Measurements from ENCODE around the gene TMEM243. TPM values are rescaled to one million over a fixed set of nuclear protein-coding genes. Genes with fewer than 3 reads are reported as not detected.

Gene TMEM243
- total and polyA plus RNA-seq, 2 of the 13 experiments (the other 11 are each of a cell fraction or from before 2014, with no cell fraction given) = 25.1 to 31.2 TPM

DNA sequence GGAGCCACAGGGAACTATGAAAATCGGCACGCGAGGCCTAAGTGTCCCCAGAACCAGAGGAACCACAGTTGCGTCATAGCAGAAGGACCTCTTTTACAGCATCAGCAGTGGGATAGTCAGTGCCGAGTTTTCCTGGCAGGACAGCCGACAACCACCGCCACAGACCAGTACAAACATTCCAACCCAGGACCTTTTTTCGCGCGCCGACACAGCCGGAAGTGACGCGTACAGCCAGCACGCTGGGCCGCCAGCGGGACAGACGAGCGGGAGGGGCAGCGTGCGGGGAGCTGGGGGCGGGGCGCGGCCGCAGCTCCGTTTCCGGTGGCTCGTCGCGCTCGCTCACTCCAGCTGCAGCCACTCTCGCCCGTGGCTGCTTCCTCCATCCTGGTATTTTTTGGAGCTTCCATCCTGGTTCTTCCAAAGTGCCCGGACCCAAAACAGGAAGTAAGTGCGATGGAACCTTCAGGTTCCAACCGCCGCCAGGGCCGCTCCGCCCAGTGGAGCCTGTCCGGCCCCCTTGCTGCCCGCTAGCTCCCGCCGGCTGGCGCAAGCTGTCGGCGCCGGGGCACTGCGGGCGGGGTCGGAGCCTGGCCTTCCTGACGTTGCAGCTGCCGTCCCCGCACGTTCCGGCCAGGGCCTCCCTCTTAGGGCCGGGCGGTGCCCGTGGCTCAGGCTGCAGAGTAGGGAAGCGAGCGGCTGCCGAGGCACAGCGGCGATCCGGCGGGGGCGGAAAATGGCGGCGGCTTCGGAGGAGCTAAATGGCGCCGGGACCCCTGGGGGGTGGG is 67.2 kb downstream of the TMEM243 start, which contains the start of gene DMTF1 (continued):
- TF ChIP-seq SNAI1 (CRISPR knock-in tag; IDR thresholded peaks at IDR 0.05; ENCODE audit: borderline replicate concordance) = peak; percentile 56
- TF ChIP-seq CCDC6 (CRISPR knock-in tag; IDR thresholded peaks at IDR 0.05) = peak; percentile 87; the same call in 1 of the 2 replicates
- no peak for TF ChIP-seq MAFK (conservative IDR thresholded peaks at IDR 0.05 in 1 of 2, IDR thresholded peaks at IDR 0.05 in 1 of 2; ENCODE audit: low read length in 2 of 2)
- peak; percentile 88 for TF ChIP-seq POLR2AphosphoS5 (IDR thresholded peaks at IDR 0.05; ENCODE audit: low read depth, low read length)
- TF ChIP-seq SRSF1 (optimal IDR thresholded peaks at IDR 0.05; ENCODE audit: low read depth, low read length) = peak; percentile 64
- TF ChIP-seq AKAP8 (CRISPR knock-in tag; IDR thresholded peaks at IDR 0.05) = no peak
- TF ChIP-seq, protein P1, sequence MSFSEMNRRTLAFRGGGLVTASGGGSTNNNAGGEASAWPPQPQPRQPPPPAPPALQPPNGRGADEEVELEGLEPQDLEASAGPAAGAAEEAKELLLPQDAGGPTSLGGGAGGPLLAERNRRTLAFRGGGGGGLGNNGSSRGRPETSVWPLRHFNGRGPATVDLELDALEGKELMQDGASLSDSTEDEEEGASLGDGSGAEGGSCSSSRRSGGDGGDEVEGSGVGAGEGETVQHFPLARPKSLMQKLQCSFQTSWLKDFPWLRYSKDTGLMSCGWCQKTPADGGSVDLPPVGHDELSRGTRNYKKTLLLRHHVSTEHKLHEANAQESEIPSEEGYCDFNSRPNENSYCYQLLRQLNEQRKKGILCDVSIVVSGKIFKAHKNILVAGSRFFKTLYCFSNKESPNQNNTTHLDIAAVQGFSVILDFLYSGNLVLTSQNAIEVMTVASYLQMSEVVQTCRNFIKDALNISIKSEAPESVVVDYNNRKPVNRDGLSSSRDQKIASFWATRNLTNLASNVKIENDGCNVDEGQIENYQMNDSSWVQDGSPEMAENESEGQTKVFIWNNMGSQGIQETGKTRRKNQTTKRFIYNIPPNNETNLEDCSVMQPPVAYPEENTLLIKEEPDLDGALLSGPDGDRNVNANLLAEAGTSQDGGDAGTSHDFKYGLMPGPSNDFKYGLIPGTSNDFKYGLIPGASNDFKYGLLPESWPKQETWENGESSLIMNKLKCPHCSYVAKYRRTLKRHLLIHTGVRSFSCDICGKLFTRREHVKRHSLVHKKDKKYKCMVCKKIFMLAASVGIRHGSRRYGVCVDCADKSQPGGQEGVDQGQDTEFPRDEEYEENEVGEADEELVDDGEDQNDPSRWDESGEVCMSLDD (CRISPR knock-in tag; IDR thresholded peaks at IDR 0.05; ENCODE audit: borderline replicate concordance) = no peak; the same call in 1 of the 2 replicates
- no peak for TF ChIP-seq NCOA2 (CRISPR knock-in tag; IDR thresholded peaks at IDR 0.05)
- peak; percentile 99 for TF ChIP-seq GABPB1 (CRISPR knock-in tag; IDR thresholded peaks at IDR 0.05)
- TF ChIP-seq ZNF775 (CRISPR knock-in tag; IDR thresholded peaks at IDR 0.05; ENCODE audit: borderline replicate concordance) = no peak; the same call in 1 of the 2 replicates
- TF ChIP-seq ZNF720 (CRISPR knock-in tag; IDR thresholded peaks at IDR 0.05) = no peak
- TF ChIP-seq KDM1A (CRISPR knock-in tag; IDR thresholded peaks at IDR 0.05) = no peak
- TF ChIP-seq, protein P2, sequence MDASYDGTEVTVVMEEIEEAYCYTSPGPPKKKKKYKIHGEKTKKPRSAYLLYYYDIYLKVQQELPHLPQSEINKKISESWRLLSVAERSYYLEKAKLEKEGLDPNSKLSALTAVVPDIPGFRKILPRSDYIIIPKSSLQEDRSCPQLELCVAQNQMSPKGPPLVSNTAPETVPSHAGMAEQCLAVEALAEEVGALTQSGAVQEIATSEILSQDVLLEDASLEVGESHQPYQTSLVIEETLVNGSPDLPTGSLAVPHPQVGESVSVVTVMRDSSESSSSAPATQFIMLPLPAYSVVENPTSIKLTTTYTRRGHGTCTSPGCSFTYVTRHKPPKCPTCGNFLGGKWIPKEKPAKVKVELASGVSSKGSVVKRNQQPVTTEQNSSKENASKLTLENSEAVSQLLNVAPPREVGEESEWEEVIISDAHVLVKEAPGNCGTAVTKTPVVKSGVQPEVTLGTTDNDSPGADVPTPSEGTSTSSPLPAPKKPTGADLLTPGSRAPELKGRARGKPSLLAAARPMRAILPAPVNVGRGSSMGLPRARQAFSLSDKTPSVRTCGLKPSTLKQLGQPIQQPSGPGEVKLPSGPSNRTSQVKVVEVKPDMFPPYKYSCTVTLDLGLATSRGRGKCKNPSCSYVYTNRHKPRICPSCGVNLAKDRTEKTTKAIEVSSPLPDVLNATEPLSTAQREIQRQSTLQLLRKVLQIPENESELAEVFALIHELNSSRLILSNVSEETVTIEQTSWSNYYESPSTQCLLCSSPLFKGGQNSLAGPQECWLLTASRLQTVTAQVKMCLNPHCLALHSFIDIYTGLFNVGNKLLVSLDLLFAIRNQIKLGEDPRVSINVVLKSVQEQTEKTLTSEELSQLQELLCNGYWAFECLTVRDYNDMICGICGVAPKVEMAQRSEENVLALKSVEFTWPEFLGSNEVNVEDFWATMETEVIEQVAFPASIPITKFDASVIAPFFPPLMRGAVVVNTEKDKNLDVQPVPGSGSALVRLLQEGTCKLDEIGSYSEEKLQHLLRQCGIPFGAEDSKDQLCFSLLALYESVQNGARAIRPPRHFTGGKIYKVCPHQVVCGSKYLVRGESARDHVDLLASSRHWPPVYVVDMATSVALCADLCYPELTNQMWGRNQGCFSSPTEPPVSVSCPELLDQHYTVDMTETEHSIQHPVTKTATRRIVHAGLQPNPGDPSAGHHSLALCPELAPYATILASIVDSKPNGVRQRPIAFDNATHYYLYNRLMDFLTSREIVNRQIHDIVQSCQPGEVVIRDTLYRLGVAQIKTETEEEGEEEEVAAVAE (CRISPR knock-in tag; IDR thresholded peaks at IDR 0.05; ENCODE audit: borderline replicate concordance) = no peak; the same call in 1 of the 2 replicates
- TF ChIP-seq ZNF446 (CRISPR knock-in tag; IDR thresholded peaks at IDR 0.05) = peak; percentile 70; the same call in 1 of the 2 replicates
- TF ChIP-seq U2AF2 (IDR thresholded peaks at IDR 0.05; ENCODE audit: low read depth, low read length) = no peak
- TF ChIP-seq ZNF274 (CRISPR knock-in tag; IDR thresholded peaks at IDR 0.05) = peak; percentile 63
- TF ChIP-seq, protein P3, sequence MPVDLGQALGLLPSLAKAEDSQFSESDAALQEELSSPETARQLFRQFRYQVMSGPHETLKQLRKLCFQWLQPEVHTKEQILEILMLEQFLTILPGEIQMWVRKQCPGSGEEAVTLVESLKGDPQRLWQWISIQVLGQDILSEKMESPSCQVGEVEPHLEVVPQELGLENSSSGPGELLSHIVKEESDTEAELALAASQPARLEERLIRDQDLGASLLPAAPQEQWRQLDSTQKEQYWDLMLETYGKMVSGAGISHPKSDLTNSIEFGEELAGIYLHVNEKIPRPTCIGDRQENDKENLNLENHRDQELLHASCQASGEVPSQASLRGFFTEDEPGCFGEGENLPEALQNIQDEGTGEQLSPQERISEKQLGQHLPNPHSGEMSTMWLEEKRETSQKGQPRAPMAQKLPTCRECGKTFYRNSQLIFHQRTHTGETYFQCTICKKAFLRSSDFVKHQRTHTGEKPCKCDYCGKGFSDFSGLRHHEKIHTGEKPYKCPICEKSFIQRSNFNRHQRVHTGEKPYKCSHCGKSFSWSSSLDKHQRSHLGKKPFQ (CRISPR knock-in tag; IDR thresholded peaks at IDR 0.05; ENCODE audit: insufficient replicate concordance) = no peak
- TF ChIP-seq, protein P4, sequence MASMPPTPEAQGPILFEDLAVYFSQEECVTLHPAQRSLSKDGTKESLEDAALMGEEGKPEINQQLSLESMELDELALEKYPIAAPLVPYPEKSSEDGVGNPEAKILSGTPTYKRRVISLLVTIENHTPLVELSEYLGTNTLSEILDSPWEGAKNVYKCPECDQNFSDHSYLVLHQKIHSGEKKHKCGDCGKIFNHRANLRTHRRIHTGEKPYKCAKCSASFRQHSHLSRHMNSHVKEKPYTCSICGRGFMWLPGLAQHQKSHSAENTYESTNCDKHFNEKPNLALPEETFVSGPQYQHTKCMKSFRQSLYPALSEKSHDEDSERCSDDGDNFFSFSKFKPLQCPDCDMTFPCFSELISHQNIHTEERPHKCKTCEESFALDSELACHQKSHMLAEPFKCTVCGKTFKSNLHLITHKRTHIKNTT (CRISPR knock-in tag; IDR thresholded peaks at IDR 0.05) = no peak
- no peak for TF ChIP-seq JARID2 (CRISPR knock-in tag; IDR thresholded peaks at IDR 0.05; ENCODE audit: insufficient replicate concordance)
- TF ChIP-seq STAG1 (CRISPR knock-in tag; IDR thresholded peaks at IDR 0.05) = 0 out of 2 replicates have a peak, but pooled peaks have one; percentile 15
